Measurements from ENCODE around the gene TUBB4B.

GRCh38 chr9:137213160-137214060, 27.7 kb upstream of the TUBB4B start:
- TF ChIP-seq, protein P1, sequence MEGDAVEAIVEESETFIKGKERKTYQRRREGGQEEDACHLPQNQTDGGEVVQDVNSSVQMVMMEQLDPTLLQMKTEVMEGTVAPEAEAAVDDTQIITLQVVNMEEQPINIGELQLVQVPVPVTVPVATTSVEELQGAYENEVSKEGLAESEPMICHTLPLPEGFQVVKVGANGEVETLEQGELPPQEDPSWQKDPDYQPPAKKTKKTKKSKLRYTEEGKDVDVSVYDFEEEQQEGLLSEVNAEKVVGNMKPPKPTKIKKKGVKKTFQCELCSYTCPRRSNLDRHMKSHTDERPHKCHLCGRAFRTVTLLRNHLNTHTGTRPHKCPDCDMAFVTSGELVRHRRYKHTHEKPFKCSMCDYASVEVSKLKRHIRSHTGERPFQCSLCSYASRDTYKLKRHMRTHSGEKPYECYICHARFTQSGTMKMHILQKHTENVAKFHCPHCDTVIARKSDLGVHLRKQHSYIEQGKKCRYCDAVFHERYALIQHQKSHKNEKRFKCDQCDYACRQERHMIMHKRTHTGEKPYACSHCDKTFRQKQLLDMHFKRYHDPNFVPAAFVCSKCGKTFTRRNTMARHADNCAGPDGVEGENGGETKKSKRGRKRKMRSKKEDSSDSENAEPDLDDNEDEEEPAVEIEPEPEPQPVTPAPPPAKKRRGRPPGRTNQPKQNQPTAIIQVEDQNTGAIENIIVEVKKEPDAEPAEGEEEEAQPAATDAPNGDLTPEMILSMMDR (tag by site-specific recombination; IDR thresholded peaks at IDR 0.05), result peak; percentile 55
- no peak for TF ChIP-seq KLF16 (tag by site-specific recombination; IDR thresholded peaks at IDR 0.05)
- TF ChIP-seq, protein P2, sequence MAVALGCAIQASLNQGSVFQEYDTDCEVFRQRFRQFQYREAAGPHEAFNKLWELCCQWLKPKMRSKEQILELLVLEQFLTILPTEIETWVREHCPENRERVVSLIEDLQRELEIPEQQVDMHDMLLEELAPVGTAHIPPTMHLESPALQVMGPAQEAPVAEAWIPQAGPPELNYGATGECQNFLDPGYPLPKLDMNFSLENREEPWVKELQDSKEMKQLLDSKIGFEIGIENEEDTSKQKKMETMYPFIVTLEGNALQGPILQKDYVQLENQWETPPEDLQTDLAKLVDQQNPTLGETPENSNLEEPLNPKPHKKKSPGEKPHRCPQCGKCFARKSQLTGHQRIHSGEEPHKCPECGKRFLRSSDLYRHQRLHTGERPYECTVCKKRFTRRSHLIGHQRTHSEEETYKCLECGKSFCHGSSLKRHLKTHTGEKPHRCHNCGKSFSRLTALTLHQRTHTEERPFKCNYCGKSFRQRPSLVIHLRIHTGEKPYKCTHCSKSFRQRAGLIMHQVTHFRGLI (tag by site-specific recombination; IDR thresholded peaks at IDR 0.05), result no peak
- TF ChIP-seq KLF10 (tag by site-specific recombination; IDR thresholded peaks at IDR 0.05), result no peak

Data from HEK293 (cell line).